Heart left ventricle (tissue), 16 donors: ENCODE data around the gene PFKP. TPM values are rescaled to one million over a fixed set of nuclear protein-coding genes. Genes with fewer than 3 reads are reported as not detected.

ENCODE experiments used
- ATAC-seq, 4 donors: fragments of 200-7000 bp; cut with Tn5 transposase; one replicate each; pipeline ENCODE4 v1.9.1; 2020 to 2022; ENCODE audit warnings: moderate library complexity in 4 of 4, mild to moderate bottlenecking in 3 of 4, moderate number of reproducible peaks in 1 of 4
- DNase-seq, 5 donors: peaks; one replicate each; pipeline ENCODE4 v3.0.0-alpha.2; 2020
- H3K27ac ChIP-seq, 12 donors: fragments of 200-600 bp; sonication (generic) in 4 of 12; one replicate each; pipeline versions ENCODE4 v1.5.0 to v1.8.0; 2016 to 2022; ENCODE audit warnings: mild to moderate bottlenecking in 2 of 12
- H3K27me3 ChIP-seq, 9 donors: fragments of 200-600 bp; sonication (generic) in 2 of 9; one replicate each; pipeline versions ENCODE4 v1.5.1 to v1.8.0; 2016 to 2022; ENCODE audit warnings: mild to moderate bottlenecking in 3 of 9
- H3K36me3 ChIP-seq, 9 donors: fragments of 200-600 bp; sonication (generic) in 2 of 9; one replicate each; pipeline versions ENCODE4 v1.5.0 to v1.8.0; 2018 to 2022; ENCODE audit warnings: mild to moderate bottlenecking in 2 of 9
- H3K4me1 ChIP-seq, 12 donors: fragments of 200-600 bp; sonication (generic) in 4 of 12; one replicate each; pipeline versions ENCODE4 v1.5.0 to v1.8.0; 2016 to 2022; ENCODE audit warnings: mild to moderate bottlenecking in 3 of 12
- H3K4me3 ChIP-seq, 12 donors: fragments of 200-600 bp; sonication (generic) in 4 of 12; one replicate each; pipeline versions ENCODE4 v1.5.0 to v1.8.0; 2017 to 2022; ENCODE audit warnings: mild to moderate bottlenecking in 9 of 12, moderate library complexity in 4 of 12
- H3K9me3 ChIP-seq, 12 donors: fragments of 200-600 bp; sonication (generic) in 4 of 12; one replicate each; pipeline versions ENCODE4 v1.5.0 to v1.8.0; 2016 to 2022; ENCODE audit warnings: mild to moderate bottlenecking in 1 of 12
- POLR2A ChIP-seq, 2 donors: fragments of 450-650 bp; IDR thresholded peaks; one replicate each; pipeline ENCODE4 v1.6.1; 2017; ENCODE audit warnings: antibody characterized with exemption in 2 of 2, mild to moderate bottlenecking in 2 of 2, moderate library complexity in 2 of 2
- WGBS, 4 donors: extraction: QIAGEN DNeasy Blood & Tissue Kit in 2 of 4; methylation state at CpG; one replicate each; pipeline versions ENCODE4 v1.1.5 to v1.1.7; 2013 to 2018; 5-methylcytosine and 5-hydroxymethylcytosine counted together
- intact Hi-C, 10 donors: fragments of 100-400 bp; cut with DNase I; formaldehyde crosslinking; loops; one replicate each; pipeline versions ENCODE4 v1.11.1 to v1.14.2; 2022
- polyA plus RNA-seq, 2 donors: library from polyadenylated mRNA; stranded (reverse); fragments of 200-250 nt; gene quantifications; one replicate each; pipeline ENCODE4 v1.2.3, GENCODE V29; 2013
- total RNA-seq, 9 donors: library from RNA; depleted of rRNA in 2 of 9; stranded (reverse); fragments of >200 nt in 2 of 9; fragmentation: NEBNext Ultra II Directional in 3 of 9; extraction: Animal tissue kit (Norgen Biotek cat#: 25700) in 3 of 9; gene quantifications; one replicate each; pipeline versions ENCODE4 v1.1.0 to v1.2.4, GENCODE V29; 2016 to 2023
- TF ChIP-seq, protein P1 (sequence below), 12 donors: fragments of 200-600 bp; sonication (generic) in 4 of 12; IDR thresholded peaks; one replicate each; pipeline versions ENCODE4 v1.5.0 to v1.8.0; 2018 to 2022; ENCODE audit warnings: antibody characterized with exemption in 12 of 12, mild to moderate bottlenecking in 5 of 12
- donor health status: ischemic (EF 13 %, LVEDD 7.1; RV severe dilation, severe dysfunction).
- donor health status: healthy with polysubstance abuse.
- donor health status: DM: no; HTN: yes; CAD: no.
- donor health status: DM: no; HTN: no; CAD: no.
- donor health status: ischemic (EF 25% LVEDD 6.9; RV normal size, moderate dysfunction).
- donor health status: ischemic (EF 25% LVEDD 5.7; RV mildly dilated, moderate dysfunction).
- donor health status: healthy.
- donor health status: DM: yes; HTN: yes; CAD: no.
- donor health status: ischemic (EF 35%, LVEDD 5.7; RV mildly dilated, moderate dysfunction).
- donor health status: nonischemic (EF 11% LVEDD 7.7; RV severe dilation, severe dysfunction).
- donor health status: DM: yes; HTN: yes; CAD: no.
- donor health status: PGD.
- donor health status: ischemic (EF 29% LVEDD 5.4; RV normal size, mild dysfunction).
- donor health status: nonischemic (EF 23%, LVEDD 6.1; RV moderate dilation, normal function).

Gene PFKP
- total and polyA plus RNA-seq, 11 donors = 68.0 to 318 (median 183) TPM

GRCh38 chr10:3145366-3145765 lies 78.0 kb downstream of the PFKP start:
- H3K36me3 ChIP-seq = peaks cover 0 to 100% (median 100%) of the 10 kb centered on the region in 9 donors
- DNase-seq = no peak
- WGBS, 4 donors = 95 to 98% (median 97%) methylated on average over 18 of the region's 18 CpGs
- H3K27me3 ChIP-seq = no peaks in the 10 kb centered on the region
- no peaks in the 10 kb centered on the region for H3K9me3 ChIP-seq
- no peak for ATAC-seq
- intact Hi-C loops = no loop called here
- H3K4me3 ChIP-seq = no peak overlapping the region
- no peak for TF ChIP-seq POLR2A (IDR thresholded peaks at IDR 0.05)
- TF ChIP-seq, protein P1, sequence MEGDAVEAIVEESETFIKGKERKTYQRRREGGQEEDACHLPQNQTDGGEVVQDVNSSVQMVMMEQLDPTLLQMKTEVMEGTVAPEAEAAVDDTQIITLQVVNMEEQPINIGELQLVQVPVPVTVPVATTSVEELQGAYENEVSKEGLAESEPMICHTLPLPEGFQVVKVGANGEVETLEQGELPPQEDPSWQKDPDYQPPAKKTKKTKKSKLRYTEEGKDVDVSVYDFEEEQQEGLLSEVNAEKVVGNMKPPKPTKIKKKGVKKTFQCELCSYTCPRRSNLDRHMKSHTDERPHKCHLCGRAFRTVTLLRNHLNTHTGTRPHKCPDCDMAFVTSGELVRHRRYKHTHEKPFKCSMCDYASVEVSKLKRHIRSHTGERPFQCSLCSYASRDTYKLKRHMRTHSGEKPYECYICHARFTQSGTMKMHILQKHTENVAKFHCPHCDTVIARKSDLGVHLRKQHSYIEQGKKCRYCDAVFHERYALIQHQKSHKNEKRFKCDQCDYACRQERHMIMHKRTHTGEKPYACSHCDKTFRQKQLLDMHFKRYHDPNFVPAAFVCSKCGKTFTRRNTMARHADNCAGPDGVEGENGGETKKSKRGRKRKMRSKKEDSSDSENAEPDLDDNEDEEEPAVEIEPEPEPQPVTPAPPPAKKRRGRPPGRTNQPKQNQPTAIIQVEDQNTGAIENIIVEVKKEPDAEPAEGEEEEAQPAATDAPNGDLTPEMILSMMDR (IDR thresholded peaks at IDR 0.05) = no peak
- H3K4me1 ChIP-seq = peaks cover 0 to 8% (median 2%) of the 10 kb centered on the region in 12 donors
- no peak overlapping the region for H3K27ac ChIP-seq

DNA sequence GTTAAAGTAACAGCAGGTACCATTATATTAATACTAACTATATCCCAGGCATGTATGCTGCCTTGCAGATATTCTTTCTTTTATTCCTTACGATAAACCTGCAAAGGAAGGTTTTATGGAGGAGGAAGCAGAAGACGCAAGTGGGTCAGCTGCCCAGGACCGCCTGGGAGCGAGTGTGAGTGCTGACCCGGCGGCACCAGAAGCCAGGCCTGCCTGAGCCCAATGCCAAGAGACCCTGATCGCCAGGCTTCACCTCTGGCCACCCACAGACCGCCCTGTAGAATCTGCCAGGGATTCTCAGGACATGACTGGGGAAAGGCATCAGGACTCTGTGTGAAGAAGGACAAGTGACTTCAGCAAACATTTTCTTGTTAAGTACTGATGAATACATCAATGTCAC lies 78.9 kb downstream of the PFKP start:
- no peak overlapping the region for H3K4me3 ChIP-seq
- peaks cover 0 to 100% (median 100%) of the 10 kb centered on the region in 9 donors for H3K36me3 ChIP-seq
- intact Hi-C loops = no loop called here
- no peaks in the 10 kb centered on the region for H3K9me3 ChIP-seq
- ATAC-seq = no peak
- WGBS, 4 donors = 93 to 97% (median 96%) methylated on average over 8 of the region's 8 CpGs
- TF ChIP-seq, protein P1 (IDR thresholded peaks at IDR 0.05) = no peak
- TF ChIP-seq POLR2A (IDR thresholded peaks at IDR 0.05) = no peak
- H3K4me1 ChIP-seq = peaks cover 0 to 4% (median 0%) of the 10 kb centered on the region in 12 donors
- no peak overlapping the region for H3K27ac ChIP-seq
- no peaks in the 10 kb centered on the region for H3K27me3 ChIP-seq
- no peak for DNase-seq

GRCh38 chr10:3147117-3147820 lies 79.9 kb downstream of the PFKP start:
- Histone ChIP-seq H3K36me3 (peaks cover 0 to 100% (median 100%) of the 10 kb centered on the region in 9 donors), H3K4me1 (no peaks in the 10 kb centered on the region), H3K27ac (no peak overlapping the region), H3K27me3 (no peaks in the 10 kb centered on the region), H3K4me3 (no peak overlapping the region), H3K9me3 (no peaks in the 10 kb centered on the region)
- ATAC-seq (no peak), DNase-seq (no peak)
- no peak for TF ChIP-seq POLR2A (IDR thresholded peaks at IDR 0.05)
- TF ChIP-seq, protein P1 (IDR thresholded peaks at IDR 0.05) = no peak
- whole genome bisulfite sequencing, 4 donors = 89 to 94% (median 90%) methylated on average over 17 of the region's 17 CpGs
- intact Hi-C loops = no loop called here

GRCh38 chr10:3148041-3148440 lies 80.7 kb downstream of the PFKP start:
- WGBS, 4 donors = 88 to 93% (median 89%) methylated on average over 17 of the region's 17 CpGs
- H3K27me3 ChIP-seq = no peaks in the 10 kb centered on the region
- H3K9me3 ChIP-seq = no peaks in the 10 kb centered on the region
- peaks cover 0 to 100% (median 100%) of the 10 kb centered on the region in 9 donors for H3K36me3 ChIP-seq
- no peaks in the 10 kb centered on the region for H3K4me1 ChIP-seq
- H3K4me3 ChIP-seq = no peak overlapping the region
- ATAC-seq (no peak), DNase-seq (no peak)
- H3K27ac ChIP-seq = no peak overlapping the region
- intact Hi-C loops = no loop called here
- no peak for TF ChIP-seq POLR2A (IDR thresholded peaks at IDR 0.05)
- TF ChIP-seq, protein P1 (IDR thresholded peaks at IDR 0.05) = no peak
